Upper lobe of left lung (tissue), 6 donors: ENCODE results near the gene OR52R1. TPM values are rescaled to one million over a fixed set of nuclear protein-coding genes. Genes with fewer than 3 reads are reported as not detected.
"Not testable (repeated sequence)": the region's sequence is repeated elsewhere in the genome, so short reads cannot be mapped to it uniquely, and the experiment has no call there.

ENCODE experiments used
- ATAC-seq, 2 donors: fragments of 200-7000 bp; cut with Tn5 transposase; one replicate each; pipeline ENCODE4 v1.9.1; 2022; ENCODE audit warnings: mild to moderate bottlenecking in 2 of 2, moderate library complexity in 2 of 2; ENCODE audit not compliant: low FRiP score in 2 of 2
- DNase-seq, 2 donors: peaks; one replicate each; pipeline ENCODE4 v3.0.0-alpha.2; 2019 to 2020
- H3K27ac ChIP-seq, 4 donors: fragments of 200-600 bp; sonication (generic); one replicate each; pipeline ENCODE4 v1.5.1; 2016 to 2019
- H3K27me3 ChIP-seq, 4 donors: fragments of 200-600 bp; sonication (generic); one replicate each; pipeline ENCODE4 v1.5.1; 2017 to 2019
- H3K36me3 ChIP-seq, 4 donors: fragments of 200-600 bp; sonication (generic); one replicate each; pipeline ENCODE4 v1.5.1; 2016 to 2019
- H3K4me1 ChIP-seq, 4 donors: fragments of 200-600 bp; sonication (generic); one replicate each; pipeline ENCODE4 v1.5.1; 2018 to 2019
- H3K4me3 ChIP-seq, 4 donors: fragments of 200-600 bp; sonication (generic); one replicate each; pipeline ENCODE4 v1.5.1; 2017 to 2019; ENCODE audit warnings: mild to moderate bottlenecking in 2 of 4, moderate library complexity in 1 of 4
- H3K9me3 ChIP-seq, 4 donors: fragments of 200-600 bp; sonication (generic); one replicate each; pipeline ENCODE4 v1.5.1; 2018 to 2019
- CTCF ChIP-seq, 6 experiments: fragments of 450-650 bp in 4 of 6; fragments of 200-600 bp in 2 of 6; sonication (generic) in 2 of 6; IDR thresholded peaks; one replicate each; pipeline ENCODE4 v1.5.1; 2016 to 2019; ENCODE audit warnings: antibody characterized with exemption in 6 of 6
- EP300 ChIP-seq, 4 donors: sonication (generic); formaldehyde crosslinking; IDR thresholded peaks; one replicate each; pipeline ENCODE4 v1.5.1; 2017; ENCODE audit warnings: antibody characterized with exemption in 4 of 4, control low read depth in 2 of 4
- POLR2A ChIP-seq, 4 donors: fragments of 450-650 bp; IDR thresholded peaks; one replicate each; pipeline ENCODE4 v1.5.1; 2016 to 2017; ENCODE audit warnings: antibody characterized with exemption in 4 of 4, mild to moderate bottlenecking in 2 of 4
- POLR2AphosphoS5 ChIP-seq, 2 donors: sonication (generic); formaldehyde crosslinking; IDR thresholded peaks; one replicate each; pipeline ENCODE4 v1.5.1; 2017; ENCODE audit warnings: antibody characterized with exemption in 2 of 2
- WGBS, 2 donors: methylation state at CpG; one replicate each; pipeline ENCODE4 v1.1.5; 2017 to 2018; 5-methylcytosine and 5-hydroxymethylcytosine counted together
- total RNA-seq, 6 donors: library from RNA; depleted of rRNA in 4 of 6; stranded (reverse); fragments of >200 nt in 4 of 6; gene quantifications; one replicate each; pipeline versions ENCODE4 v1.1.0 to v1.2.1, GENCODE V29; 2016 to 2021
- donor health status: DM: no; HTN: no; CAD: no; lungs with moderate emphysema.
- donor health status: DM: no; HTN: yes; CAD: no; lungs with severe emphysema.

The OR52R1 gene
- total RNA-seq, 6 donors from 2014 or later = not detected

- H3K27me3 ChIP-seq = no peaks in the 10 kb centered on the region
- H3K36me3 ChIP-seq = no peaks in the 10 kb centered on the region
- H3K4me3 ChIP-seq = no peak overlapping the region
- H3K27ac ChIP-seq = no peak overlapping the region
- TF ChIP-seq CTCF (IDR thresholded peaks at IDR 0.05) = no peak
- TF ChIP-seq POLR2A (IDR thresholded peaks at IDR 0.05) = no peak
- no peak for TF ChIP-seq POLR2AphosphoS5 (IDR thresholded peaks at IDR 0.05)
- TF ChIP-seq EP300 (IDR thresholded peaks at IDR 0.05) = no peak
- WGBS, 2 donors = 83 to 100% methylated on average over 1 of the region's 1 CpG
- DNase-seq = no peak
- ATAC-seq = no peak
- H3K4me1 ChIP-seq = no peaks in the 10 kb centered on the region
- H3K9me3 ChIP-seq = no peaks in the 10 kb centered on the region
Measured at GRCh38 chr11:4808476-4808875, 4.3 kb upstream of the OR52R1 start.

GRCh38 chr11:4801316-4801715, 2.9 kb downstream of the OR52R1 start:
- not testable (repeated sequence) for H3K27ac ChIP-seq, H3K4me3 ChIP-seq, DNase-seq, H3K9me3 ChIP-seq, H3K27me3 ChIP-seq, ATAC-seq, H3K36me3 ChIP-seq, H3K4me1 ChIP-seq
- WGBS, 2 donors = 74 to 95% methylated on average over 5 of the region's 5 CpGs

- no peak overlapping the region for H3K27ac ChIP-seq
- DNase-seq (no peak), ATAC-seq (no peak)
- WGBS, 2 donors = 63 to 67% methylated on average over 6 of the region's 6 CpGs
- H3K4me1 ChIP-seq = no peaks in the 10 kb centered on the region
- no peak overlapping the region for H3K4me3 ChIP-seq
- no peak for TF ChIP-seq EP300 (IDR thresholded peaks at IDR 0.05)
- no peak for TF ChIP-seq CTCF (IDR thresholded peaks at IDR 0.05)
- no peak for TF ChIP-seq POLR2AphosphoS5 (IDR thresholded peaks at IDR 0.05)
- TF ChIP-seq POLR2A (IDR thresholded peaks at IDR 0.05) = no peak
- no peaks in the 10 kb centered on the region for H3K9me3 ChIP-seq
- H3K27me3 ChIP-seq = no peaks in the 10 kb centered on the region
- H3K36me3 ChIP-seq = no peaks in the 10 kb centered on the region
Measured at GRCh38 chr11:4798427-4799183, 5.6 kb downstream of the OR52R1 start.

GRCh38 chr11:4797206-4797605, 7.0 kb downstream of the OR52R1 start:
- no peaks in the 10 kb centered on the region for H3K4me1 ChIP-seq
- TF ChIP-seq EP300 (IDR thresholded peaks at IDR 0.05) (no peak), POLR2A (IDR thresholded peaks at IDR 0.05) (no peak), POLR2AphosphoS5 (IDR thresholded peaks at IDR 0.05) (no peak), CTCF (IDR thresholded peaks at IDR 0.05) (no peak)
- no peak overlapping the region for H3K4me3 ChIP-seq
- no peaks in the 10 kb centered on the region for H3K9me3 ChIP-seq
- H3K27me3 ChIP-seq = no peaks in the 10 kb centered on the region
- H3K27ac ChIP-seq = no peak overlapping the region
- no peaks in the 10 kb centered on the region for H3K36me3 ChIP-seq
- 18 to 57% methylated on average over 1 to 2 of the region's 2 CpGs for WGBS, 2 donors
- DNase-seq (no peak), ATAC-seq (no peak)

GRCh38 chr11:4782454-4782853, 21.7 kb downstream of the OR52R1 start:
- DNase-seq (no peak), ATAC-seq (no peak)
- Histone ChIP-seq H3K27ac (no peak overlapping the region), H3K27me3 (no peaks in the 10 kb centered on the region), H3K9me3 (no peaks in the 10 kb centered on the region), H3K36me3 (no peaks in the 10 kb centered on the region), H3K4me1 (no peaks in the 10 kb centered on the region), H3K4me3 (no peak overlapping the region)
- TF ChIP-seq CTCF (IDR thresholded peaks at IDR 0.05) (no peak), EP300 (IDR thresholded peaks at IDR 0.05) (no peak), POLR2AphosphoS5 (IDR thresholded peaks at IDR 0.05) (no peak), POLR2A (IDR thresholded peaks at IDR 0.05) (no peak)
- WGBS, 2 donors = 55 to 67% methylated on average over 1 of the region's 1 CpG
